HL-60/S4 (cell line): ENCODE results near the gene CD300A.

Source experiments
- in situ Hi-C: fragments of 300-500 bp; cut with MboI; formaldehyde crosslinking; loops from 2 replicates; pipeline ENCODE4 v1.14.3; 2022; ENCODE audit warnings: low sequenced_read_pairs

CD300A gene

DNA sequence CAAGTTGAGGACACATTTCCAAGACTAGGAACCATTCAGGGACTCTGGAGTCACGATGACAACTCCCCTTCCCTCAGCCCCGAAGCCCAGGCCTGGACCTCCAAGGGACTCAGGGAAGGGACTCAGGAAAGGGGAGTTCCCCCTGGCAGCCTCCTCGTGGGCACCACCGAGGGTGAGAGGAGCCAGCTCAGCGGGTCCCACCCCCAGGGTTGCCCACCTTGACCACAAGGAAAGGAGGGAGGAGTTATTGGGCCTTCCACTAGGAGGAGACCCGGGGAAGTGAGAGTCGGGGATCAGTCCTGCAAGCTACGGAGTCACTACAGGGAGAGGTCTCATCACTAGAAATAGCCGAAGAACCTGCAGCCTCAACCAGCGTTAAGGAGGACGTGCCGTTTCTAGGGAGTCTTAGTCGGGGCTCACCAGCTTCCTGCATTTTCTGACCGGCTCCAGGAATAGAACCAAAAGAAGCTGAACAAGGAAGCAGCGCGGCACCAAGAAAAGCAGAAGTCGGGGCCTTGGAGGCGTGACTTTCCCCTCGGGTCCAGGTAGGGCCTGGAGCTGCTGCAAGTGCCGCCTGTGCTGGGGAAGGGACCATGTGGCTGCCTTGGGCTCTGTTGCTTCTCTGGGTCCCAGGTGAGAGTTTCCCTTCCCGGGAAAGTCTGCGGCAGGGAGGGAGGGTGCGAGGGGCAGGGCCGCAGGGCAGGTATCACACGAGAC is at the start of gene CD300A:
TSS of gene CD300A (plus strand) at position 524 of the 717 bp plus-strand sequence. CDS start at position 594, 70 bp downstream.
- in situ Hi-C loops: no loop called here

- in situ Hi-C loops: no loop called here
Observed at GRCh38 chr17:74417178-74418045, 49.0 kb upstream of the CD300A start.

- in situ Hi-C loops: no loop called here
Observed at GRCh38 chr17:74419928-74420411, 46.5 kb upstream of the CD300A start.

- in situ Hi-C loops: no loop called here
Observed at GRCh38 chr17:74424117-74424516, 42.3 kb upstream of the CD300A start.

DNA sequence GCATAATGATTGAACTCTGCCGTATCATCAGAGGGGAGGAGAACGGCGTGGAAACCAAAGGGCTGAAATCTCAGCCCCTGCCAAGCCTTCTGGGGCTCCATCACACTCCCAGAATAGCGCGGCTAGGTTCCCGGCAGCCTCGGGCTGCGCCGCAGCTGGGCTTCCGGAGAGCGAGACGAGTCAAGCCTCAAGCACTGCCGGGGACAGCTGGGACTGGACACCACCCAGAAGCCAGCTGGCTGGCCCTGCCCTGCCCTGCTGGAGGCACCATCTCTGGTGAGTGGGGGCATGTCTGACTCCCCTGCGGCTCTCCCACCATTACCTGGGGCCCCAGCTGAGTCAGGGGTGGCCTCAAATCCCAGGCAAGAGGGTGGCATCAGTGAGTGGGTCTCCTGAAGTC is 41.8 kb upstream of the CD300A start:
- in situ Hi-C loops: no loop called here

DNA sequence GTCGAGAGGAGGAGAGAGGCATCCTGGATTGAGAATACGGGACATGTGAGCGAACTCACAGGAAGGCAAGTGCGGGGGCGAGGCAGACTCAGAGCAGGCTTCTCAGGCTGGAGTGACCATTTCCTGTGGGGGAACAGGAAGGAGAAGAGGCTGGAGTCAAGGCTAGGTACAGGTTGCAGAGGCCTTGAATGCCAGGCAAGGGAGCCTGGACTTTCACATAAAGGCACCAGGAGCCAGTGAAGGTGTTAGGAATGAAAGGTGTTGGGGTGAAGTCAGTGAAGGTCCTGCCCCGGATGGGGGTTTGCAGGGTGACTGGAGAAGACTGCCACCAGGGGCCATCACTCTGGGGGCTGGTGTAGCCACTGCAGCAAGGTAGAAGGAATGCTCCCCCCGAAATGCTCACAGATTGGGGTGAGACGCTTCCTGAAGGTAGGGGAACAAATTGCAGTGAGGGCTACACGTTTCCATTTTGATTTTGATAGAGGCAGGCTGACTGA is 39.8 kb upstream of the CD300A start:
- in situ Hi-C loops: no loop called here

DNA sequence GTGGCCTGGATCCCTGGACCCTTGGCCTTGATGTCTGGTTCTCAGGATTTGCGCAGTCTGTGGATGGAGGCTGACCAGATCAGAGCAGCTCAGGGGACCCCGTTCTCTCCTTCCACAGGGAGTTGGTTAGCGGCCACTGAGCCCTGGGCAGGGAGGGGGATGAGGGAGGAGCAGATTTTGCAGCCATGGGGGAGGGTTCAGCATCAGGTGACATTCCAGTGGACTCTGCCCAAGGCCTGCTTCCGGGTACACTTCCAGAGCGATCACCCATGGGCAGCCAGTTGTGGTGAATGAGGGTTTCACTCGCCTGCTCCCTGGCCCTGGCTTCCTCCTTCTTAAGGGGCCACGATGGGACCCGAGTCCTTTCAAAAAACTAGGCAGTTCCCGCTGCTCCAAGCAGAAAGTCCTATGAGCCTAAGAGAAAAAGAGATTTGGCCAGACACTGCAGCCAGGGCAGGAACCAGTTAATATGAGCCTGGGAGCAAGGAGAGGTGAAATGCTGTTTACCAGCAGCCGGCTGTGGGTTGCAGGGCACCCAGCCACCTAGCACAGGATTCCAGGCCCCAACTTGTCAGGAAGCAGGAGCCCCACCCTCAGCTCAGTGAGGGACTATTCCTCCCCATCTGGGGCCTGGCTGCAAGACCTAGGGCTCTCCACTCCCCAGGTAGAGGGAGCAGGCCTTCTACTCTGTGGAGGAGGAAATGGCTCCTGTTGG is 39.2 kb upstream of the CD300A start:
- in situ Hi-C loops: no loop called here

DNA sequence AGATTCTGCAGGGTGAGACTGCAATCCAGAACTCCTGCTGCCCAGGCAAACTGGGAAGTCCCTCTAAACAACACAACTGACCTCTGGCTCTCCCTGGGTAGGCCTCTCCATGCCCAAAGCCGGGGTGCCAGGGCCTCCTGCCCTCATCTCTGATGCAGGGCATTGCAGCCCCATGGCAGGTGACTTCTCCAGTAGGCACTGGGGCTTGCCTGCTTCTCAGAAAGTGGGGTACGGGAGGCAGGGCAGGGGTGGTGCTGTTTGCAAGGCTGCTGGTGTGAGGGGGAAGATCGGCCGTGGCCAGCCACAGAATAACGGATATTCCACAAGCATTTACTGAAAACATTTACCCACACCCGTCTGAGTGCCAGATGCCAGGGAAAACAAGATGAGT is 38.7 kb upstream of the CD300A start:
- in situ Hi-C loops: no loop called here

DNA sequence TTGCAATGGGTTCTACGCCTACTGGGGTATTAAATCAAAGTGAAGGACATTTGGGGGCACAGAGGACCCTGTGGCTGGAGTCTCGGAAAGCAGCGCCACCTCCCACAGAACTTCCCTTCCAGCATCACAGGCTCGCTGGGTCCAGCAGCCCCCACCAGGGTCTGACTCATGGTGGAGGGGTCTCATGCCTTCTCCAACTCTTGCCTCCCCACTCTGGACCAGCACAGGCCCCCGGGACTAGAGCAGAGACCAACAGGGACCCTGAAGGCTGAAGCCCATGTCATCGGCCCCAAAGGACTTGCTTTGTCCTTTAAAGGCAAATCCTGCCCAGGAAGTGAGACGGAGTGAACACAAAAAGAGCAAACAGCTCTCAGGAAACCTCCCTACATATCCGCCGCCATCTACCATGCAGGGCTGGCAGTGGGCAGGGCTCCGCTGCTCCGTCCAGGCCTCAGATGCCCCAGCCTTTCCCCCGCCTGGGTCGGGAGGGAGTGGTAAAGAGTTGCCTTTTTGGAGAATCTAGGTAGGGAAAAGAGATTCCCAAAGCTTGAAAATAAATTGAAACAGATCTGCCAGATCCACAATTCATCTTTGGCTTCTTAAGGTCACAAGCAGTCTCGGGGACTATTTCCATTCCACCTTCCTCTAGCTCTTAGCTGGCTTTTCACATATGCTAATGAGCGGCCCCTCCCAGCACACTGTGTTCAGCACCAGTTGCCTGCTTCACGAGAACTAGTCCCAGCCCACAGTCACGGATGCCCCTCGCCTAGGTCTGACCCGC is 36.6 kb upstream of the CD300A start:
- in situ Hi-C loops: no loop called here

DNA sequence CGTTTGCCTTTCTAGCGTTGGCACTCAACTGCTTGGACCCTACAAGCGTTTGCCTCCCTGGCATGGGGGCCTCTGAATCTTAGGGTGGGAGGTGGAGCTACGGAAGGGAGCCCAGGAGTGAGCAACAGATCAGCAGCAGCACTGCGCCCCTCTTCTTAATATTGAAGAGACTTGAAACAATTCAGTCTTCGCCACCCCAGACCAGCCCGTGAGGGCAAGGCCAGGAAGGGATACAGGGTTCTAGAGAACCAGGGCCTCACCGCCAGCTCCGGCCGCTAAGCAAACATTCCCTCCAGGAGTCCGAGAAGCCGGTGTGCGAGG is 36.1 kb upstream of the CD300A start:
- in situ Hi-C loops: no loop called here

DNA sequence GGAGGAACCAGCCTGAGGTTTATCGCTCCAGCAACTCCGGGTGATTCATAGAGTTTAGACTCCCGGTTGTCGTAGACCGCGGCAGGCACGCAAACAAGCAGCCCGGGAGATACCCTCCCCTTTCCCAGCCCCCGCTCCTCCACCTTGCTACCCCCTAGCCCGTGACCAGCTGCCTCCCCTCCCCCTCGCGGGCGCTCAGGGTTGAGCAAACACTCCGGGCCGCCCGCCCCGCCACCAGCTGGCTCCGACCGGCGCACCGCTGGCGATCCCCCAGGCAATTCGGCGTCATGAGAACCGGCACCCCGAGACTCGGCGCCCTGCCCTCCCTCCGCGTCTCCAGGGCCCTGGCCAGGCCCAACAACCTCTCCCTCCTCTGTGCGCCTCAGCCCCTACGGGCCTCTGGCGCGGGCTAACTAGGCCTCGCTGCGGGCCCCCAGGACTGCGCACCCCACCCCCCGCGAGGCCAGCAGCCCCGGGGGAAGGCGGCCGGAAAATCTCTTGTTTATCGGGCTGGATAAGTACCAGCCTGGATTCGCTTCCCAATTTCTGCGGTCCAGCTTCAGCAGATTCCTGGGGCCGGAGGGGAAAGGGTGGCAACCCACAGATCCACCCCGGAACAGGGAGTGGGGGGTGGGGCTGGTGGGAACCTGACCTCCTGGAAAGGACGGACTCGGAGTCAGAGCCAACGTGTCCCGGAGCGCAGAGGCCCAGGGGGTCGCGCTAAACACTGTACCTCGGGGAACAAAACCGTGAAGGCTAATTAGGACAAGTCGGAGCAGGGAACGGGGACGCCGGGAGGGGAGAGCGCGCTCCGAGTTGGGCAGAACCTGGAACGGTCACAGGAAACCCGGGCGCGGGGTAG is 35.5 kb upstream of the CD300A start:
- in situ Hi-C loops: no loop called here

DNA sequence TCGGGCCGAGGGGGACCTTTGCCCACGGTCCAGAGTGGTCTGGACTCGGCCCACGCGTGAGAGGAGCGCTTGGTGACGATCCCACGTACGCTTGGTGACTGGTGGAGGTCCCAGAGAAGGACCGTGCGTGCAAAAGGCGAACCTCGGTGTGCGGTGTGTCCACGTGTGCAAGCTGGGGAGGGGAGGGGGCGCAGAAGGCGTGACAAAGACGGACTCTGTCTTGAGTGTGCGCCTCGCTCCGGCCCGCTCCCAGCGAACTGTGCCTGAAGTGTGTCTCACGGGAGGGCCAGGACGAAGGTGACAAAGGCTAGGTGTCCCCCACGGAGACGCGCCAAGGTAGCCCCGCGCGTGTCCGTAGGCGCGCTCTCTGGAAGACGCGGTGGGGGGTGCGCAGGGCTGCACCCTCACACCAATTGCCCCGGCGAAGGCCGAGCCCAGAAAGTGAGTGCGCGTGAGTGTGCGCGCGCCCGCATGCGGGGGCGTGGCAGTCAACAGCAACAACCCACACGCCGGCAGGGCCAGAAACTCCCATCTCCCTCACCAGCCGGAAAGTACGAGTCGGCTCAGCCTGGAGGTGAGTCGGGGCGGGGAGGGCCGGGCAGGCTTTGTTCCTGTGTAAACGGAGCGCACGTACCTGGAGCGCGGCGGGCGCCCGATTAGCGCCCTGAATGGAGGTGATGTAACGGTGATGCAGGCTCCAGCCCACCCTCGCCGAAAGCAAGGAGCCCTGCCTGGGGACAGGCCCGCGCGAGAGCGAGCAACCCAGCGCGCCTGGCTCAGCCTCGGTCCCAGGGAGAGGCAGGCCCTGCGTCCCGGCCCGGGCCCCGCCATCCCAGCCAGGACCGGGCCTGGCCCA is 34.6 kb upstream of the CD300A start, which contains the start of gene GPRC5C:
TSS of gene GPRC5C (plus strand) at position 521 of the 856 bp plus-strand sequence. CDS start 7,689 bp downstream, outside the sequence.
- in situ Hi-C loops: no loop called here

DNA sequence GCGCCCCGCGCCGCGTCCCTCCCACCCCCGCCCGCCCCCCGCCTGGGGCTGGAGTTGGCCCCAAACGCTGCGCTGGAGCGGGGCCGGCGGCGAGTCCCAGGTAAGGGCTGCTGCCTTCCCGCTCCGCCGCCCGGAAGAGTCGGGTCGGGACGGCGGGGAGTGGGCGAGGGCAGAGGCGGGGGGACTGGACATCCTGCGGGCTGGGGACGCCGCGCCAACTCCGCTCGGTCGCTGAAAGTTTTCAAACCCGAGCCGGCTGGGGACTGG is 34.1 kb upstream of the CD300A start:
- in situ Hi-C loops: no loop called here

DNA sequence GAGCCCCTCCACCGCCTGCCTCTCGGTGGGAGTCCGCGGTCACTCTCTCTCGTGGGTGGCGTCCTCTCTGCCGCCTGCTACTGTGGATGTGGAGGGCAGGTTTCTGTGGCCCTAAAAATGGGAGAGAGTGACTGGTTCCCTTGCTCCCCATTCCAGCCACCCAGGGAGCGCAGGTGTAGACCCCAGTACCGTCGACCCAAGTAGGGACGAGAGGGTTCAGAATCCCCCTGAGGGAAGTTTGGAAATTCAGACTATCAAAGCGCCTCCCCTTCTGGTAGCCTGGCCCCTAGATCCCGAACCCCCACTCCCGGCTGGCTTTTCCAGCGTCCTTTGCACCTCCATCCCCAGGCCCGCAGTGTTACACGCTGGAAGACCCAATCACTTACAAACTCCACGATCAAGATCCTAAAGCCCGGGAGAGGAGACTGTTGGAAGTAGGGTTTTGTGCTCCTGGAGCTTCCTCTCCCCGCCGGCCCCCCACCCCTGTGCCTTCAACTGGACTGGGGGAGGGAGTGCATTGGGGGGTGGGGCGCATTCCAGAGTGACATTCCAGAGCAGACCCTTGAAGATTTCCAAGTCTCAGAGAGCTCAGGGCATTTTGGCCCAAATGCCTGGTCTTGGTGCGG is 33.6 kb upstream of the CD300A start:
- in situ Hi-C loops: no loop called here

DNA sequence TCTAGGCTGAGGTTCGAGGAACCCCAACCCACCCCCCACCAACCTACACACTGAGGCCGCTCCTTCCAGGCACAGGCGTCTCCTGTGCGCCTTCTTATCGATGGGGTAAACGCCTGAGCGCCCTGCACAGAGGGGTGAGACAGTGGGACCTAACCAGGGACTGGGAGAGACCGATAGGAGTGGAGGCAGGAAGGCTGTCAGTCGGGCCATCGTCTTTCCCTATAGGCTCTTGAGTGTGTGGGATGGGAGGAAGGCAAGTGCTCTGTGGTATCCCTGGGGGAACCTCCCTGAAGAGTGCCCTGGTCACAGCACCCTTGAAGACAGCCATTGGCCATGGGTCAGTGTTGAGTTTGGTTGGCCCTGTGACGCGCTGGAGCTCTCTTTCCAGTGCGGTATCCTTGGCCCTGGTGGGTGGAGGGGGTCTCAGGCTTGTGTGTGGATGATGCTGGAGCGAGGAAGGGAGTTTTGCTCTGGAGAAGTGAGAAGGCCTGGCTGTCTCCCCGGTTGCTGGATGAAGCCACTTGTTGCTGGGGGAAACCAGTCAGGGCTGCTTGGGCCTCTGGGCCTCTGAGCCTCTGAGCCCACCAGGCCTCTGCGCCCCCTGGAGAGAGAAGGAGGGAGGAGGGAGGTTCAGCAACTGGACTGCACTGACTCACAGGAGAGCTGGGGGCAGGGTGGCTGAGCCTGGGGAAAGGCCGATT is 32.9 kb upstream of the CD300A start:
- in situ Hi-C loops: no loop called here

DNA sequence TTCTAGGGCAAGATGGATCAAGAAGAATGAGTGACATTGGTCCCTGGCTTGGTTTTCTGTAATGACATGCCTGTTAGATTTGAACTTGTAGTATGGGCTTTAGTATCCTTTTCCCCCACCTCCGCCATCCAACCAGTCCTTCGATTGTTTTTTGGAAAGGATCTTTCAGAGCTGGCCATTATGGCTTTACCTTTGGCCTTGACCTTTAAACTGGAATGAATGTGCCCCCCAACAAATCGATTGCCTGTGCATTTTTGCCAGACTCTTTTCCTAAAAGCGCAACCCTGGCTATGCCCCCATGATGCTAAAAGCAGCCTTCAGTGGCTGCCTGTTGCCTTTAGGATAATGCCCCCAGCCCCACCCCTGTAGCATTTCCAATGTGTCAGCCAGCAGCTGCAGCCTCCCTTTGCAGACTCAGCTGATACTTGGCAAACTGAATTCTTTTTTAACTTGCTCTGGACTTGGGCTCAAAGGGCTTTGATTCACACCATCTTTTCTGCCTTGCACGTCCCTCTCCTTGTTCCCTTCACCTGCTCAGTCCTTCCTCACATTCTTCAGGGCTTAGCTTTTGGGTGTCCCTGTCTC is 30.6 kb upstream of the CD300A start:
- in situ Hi-C loops: no loop called here

- in situ Hi-C loops: no loop called here
Observed at GRCh38 chr17:74437702-74438101, 28.7 kb upstream of the CD300A start.
